ENCODE data around the gene PDRG1. TPM values are rescaled to one million over a fixed set of nuclear protein-coding genes. Genes with fewer than 3 reads are reported as not detected.
"Not testable (repeated sequence)": the region's sequence is repeated elsewhere in the genome, so short reads cannot be mapped to it uniquely, and the experiment has no call there.

The PDRG1 gene
- total RNA-seq, 1 experiment from 2014 or later = 13.3 TPM

DNA sequence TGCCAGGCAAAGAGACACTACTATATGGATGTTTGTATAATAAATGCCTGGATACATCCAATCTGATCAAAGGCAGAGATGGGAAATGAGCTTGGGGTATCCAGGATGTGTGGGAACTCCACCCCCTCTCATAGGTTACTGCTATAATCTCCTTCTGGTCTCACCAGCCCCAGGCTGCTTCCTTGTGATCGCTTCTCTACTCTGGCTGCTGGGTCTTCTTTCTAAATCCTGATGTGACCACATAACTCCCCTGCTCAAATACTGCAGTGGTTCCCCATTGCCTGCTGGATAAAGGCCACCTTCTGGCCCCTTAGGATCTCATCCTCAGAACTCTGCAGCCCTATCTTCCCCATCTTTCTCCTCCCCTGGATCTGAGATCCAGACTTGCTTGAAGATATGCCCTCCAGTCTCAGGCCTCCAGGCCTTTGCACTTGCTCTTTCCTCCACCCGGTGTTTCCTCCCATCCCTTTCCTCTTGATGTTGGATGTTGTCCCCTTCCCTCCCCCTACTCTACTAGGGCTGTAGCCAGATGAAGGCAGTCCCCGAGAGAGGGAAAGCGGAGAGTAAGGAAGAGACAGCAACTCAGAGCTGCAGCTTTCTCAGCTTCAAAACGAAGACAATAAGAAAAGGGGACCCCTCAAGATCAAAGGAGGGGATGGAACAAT is 15.3 kb upstream of the PDRG1 start:
- no peak for DNase-seq (ENCODE audit: low spot score)

DNA sequence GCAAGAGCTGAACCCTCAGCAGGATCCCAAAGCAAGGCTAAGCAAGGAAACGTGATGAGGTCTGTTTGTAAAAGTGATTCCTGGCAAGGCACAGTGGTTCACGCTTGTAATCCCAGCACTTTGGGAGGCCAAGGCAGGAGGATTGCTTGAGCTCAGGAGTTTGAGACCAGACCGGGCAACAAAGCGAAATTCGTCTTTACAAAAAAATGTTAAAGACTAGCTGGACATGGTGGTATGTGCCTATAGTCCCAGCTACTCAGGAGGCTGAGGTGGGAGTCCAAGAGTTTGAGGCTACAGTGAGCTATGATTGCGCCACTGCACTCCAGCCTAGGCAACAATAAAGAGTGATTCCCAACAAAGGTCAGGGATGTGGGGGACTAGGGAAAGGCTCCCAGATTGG is 12.0 kb upstream of the PDRG1 start:
- DNase-seq (ENCODE audit: low spot score) = no peak

DNA sequence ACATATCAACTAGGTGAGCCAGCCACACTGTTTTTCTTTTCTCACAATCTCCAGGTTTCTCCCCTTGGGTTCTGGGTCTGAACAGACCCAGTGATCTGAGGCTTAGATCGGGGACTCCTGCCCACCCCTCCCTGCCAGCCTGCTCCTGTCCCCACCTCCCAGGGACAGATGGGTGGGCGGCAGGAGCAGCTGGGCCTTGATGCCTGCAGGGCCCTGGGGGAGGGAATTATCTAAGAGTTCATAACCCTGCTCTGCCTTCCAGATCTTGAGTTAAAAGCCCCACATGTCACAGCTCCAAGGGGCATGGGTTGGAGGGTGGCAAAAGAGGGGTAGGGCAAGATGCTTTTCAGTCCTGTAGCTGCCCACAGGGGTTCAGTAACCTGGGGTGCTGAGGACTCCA is 10.9 kb upstream of the PDRG1 start:
- no peak for DNase-seq (ENCODE audit: low spot score)

DNA sequence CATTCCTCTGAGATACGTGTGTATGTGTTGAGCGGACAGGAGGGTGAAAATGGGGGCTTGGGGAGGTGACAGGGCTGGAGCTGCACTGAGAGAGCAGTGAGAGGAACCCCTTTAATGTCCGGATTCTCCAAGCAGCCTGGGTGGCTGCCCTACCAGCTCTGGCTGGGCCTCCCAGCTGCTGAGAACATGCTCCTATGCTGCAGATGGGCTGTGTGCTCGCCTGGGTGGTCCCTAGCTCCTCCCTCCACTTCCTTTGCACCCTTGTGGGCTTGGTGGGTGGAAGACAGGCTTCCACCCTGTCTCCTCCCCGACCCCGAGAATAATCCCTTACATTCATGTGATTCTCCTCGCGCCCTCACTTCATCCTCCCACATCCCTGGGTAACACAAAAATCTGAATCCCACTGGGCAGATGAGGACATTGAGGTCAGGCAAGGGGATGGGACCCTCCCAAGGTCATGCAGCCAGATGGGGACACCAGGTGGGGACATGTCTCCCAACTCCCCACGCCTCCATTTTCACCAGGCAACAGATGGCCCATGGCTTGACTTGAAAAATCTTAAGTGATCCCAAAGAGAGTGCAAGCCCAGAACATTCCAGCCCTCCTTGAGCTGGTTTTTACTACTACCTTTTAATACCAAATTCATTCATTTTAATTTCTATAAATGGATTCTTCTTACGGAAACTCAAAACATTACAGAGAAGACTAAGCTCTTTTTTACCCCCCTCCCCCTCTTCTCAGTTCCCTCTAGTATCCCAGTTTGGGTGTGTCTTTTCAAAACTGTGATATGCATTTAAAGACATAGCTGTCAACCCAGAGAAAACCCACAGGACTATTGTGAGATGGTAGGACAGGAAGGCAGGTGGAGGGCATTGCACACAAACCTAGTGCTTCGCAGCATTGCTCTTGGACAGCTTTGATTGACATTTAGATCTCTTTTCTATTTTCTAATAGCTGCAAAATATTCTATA is 5.0 kb upstream of the PDRG1 start:
- DNase-seq (ENCODE audit: low spot score) = no peak

DNA sequence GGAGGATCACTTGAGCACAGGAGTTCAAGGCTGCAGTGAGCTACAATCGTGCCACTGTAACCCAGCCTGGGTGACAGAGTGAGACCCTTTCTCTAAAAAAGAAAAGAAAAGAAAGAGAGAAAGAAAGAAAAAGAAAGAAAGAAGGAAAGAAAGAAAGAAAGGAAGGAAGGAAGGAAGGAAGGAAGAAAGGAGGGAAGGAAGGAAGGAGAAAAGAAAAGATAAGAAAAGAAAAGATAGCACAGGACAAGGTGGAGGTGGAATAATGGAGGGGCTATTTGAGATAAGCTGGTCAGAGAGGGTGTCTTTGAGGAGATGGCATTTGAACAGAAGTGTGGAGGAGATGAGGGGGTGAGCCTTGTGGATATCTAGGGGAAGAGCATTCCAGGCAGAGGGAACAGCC is 2.7 kb upstream of the PDRG1 start:
- no peak for DNase-seq (ENCODE audit: low spot score)

DNA sequence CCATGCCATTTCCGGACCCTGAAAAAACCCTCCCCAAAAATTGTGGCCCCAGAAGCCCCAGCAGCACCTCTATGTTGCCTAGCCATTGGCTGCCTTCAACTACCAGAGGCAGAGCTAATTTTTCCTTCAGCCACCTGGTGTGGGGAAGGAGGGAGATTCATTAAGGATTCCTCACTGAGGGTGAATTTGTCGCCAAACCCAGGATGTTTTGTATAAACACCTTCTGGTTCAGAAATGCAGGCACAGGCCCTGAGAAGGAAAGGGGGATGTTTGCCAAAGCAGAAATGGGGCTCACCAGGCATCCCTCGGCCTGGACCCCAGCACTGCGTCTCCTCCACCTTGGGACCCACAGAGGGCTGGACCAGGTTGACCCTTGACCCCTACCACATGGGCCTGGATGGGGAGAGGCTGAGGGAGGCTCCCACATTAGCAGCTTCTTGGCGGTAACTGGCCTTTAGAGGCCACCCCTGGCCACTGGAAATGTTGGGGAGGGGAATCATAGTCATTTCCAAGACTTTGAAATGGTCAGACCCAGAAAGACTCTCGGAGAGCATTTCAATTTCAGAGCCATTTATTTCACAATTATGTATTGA is 1.8 kb upstream of the PDRG1 start:
- no peak for DNase-seq (ENCODE audit: low spot score)

DNA sequence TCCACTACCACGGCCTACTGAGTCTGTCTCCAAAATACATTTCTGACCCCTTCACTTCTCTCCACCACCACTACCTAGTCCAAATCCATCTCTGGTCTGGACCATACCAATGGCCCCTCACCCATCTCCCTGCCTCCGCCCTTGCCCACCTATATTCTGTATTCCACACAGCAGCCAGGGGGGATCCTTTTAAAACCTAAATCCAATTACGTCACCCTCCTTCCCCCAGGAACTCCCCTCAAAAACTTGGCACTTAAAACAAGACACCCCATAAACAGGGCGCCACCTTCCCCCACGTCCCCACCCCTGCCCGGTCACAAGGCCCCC is 680 bp downstream of the PDRG1 start:
- no peak for DNase-seq (ENCODE audit: low spot score)

DNA sequence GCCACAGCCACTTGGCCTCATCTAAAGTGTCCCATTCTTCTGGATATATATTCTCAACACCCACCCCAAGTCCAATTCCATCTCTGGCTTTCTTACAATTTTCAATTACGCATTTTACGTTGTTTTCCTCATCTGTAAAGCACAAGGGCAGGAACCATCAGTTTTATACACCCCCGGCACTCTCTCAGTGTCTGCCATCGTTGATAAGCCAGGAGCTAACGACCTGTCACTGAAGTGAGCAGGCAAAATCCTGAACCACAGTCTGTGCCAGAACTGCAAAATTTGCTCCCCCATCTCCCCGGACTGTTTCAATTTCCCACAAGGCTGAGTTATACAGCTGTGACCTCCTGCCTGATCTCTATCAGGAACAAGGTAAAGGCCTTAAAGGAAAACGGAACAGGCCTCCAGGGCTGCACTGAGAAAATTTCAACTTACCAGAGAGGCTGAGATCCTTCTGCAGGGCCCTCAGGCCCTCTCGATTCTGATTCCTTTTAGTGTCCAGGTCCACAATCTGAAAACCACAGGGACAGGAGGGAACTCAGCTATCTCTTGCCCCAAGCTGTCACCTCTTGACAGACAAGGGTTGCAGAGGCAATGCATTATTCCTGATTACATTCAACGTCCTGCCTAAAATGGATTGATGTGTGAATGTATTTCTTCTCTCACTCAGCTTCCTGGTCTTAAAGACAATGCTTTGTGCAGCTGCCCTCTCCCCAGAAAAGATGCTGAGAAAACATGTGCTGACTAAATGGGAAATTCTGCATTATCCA is 1.8 kb downstream of the PDRG1 start:
- DNase-seq (ENCODE audit: low spot score) = no peak

DNA sequence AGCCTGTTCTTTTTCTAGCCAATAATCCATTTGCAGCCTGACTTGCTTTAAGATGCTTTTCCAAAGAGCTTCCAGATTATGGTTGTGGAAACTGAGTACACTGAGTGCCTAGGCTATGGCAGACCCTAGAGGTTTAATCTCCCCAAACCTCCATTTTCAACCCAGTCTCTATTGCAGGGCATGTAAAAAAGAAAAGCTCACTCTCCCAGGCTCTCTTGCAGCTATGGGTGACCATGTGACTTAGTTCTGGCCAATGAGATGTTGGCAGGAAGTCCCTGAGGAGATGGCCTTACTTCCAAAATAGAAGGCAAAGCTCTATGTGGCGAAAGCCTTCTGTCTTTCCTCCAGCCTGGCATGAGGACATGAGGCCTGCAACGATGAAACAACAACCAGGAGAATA is 3.8 kb downstream of the PDRG1 start:
- no peak for DNase-seq (ENCODE audit: low spot score)

DNA sequence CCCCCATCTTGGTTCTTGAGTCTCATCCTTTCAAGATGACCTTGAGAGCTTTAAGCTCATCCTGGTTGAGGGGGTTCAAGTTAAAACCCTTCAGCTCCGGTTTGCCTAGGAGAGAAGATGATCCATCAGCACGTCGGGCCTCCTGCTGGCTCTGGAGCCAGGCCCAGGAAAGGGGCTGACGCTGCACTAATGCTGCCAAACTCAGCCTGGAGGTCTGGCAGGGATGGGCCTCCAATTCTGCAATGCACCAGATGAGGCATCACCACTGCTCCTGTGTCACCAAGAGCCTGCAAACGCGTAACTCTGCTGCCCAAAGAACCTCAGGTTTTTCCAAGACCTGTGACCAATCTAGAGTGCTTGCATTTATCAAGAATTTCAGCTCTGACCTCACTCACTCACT is 6.1 kb downstream of the PDRG1 start:
- no peak for DNase-seq (ENCODE audit: low spot score)

DNA sequence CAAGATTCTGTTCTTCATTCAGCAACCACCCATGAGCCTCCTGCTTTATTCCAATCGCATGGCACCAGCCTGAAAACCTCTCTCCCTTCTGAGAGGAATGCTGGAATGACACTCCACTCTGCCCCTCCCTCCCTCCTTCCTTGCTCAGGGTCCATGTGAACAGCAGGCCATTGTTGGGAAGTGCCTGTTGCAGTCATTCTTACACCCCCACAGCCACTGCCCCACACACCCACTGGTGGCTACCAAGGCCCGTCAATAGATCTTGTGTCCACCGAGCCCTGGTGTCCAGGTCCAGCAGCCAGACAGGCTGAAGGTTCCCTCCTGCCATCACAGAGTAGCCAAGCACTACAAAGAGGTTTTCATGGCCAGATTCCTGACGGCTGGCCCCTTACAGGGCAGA is 6.5 kb downstream of the PDRG1 start:
- DNase-seq (ENCODE audit: low spot score) = no peak

DNA sequence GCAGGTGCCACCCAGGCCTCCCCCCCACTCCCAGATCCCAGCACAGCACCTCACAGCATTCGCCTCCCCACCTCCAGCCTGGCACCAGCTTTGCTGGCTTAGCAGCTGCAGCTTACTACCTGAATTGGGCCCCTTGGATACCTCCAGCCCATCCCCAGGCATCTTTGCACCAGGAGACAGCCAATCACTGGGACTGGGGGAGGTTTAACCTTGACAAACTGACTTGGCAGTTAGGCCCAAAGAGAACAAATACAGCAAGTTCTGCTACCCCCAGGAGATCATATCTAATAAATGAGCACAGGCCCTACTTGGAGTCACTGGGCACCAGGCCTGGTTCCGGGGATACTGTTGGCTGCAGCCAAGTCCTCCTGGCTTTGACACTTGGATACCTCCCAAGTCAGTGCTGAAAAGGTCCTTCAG is 8.8 kb downstream of the PDRG1 start:
- DNase-seq (ENCODE audit: low spot score) = no peak

DNA sequence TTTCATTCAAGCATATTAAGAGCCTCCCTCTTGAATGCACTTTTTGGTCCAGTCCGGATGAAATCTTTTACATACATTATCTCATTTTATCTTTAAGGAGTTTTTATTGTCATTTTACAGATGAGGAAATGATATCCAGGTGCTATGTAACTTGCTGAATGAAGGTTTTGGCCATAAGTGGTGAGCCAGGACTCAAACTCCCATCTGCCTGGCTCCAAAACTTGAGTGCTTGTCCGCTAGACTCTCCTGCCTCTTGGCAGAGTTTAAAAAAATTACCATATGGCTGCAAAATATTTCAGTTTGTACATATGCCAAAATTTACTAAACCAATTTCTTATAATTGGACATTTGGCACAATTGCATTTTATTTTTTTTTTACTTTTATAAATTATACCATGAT is 12.2 kb downstream of the PDRG1 start:
- no peak for DNase-seq (ENCODE audit: low spot score)

DNA sequence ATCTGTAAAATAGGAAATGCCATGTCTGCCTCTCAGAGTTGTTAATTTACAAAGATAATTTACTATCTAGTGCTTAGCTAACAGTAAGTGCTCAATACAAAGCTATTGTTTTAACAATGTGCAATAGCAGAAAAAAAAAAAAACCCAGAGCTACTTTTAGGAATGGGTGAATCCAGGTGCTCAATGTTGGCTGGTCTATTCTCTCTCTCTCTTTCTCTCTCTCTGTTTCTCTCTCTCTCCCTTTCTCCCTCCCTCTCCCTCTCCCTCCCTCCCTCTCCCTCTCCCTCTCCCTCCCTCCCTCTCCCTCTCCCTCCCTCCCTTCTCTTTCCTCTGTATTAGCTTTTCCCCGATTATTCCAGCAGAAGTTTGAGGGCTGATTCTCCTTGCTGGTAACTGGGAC is 14.0 kb downstream of the PDRG1 start:
- no peak for DNase-seq (ENCODE audit: low spot score)

DNA sequence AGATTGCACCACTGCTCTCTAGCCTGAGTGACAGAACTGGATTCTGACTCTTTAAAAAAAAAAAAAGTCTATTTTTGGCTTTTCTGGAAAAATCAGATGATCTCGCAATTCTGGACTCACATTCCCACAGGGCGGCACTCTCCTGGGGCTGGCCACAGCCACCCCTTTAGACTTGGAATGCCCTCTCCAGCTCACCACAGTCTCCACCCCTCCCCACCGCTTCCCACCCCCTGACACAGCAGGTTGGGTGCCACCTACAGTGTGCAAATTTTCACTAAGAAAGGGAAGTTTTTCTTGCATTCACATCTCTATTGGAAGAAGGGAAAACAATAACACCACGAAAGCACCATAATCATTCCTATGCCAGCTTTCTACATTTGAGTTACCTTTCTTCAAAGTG is 15.4 kb downstream of the PDRG1 start:
- DNase-seq (ENCODE audit: low spot score) = no peak

DNA sequence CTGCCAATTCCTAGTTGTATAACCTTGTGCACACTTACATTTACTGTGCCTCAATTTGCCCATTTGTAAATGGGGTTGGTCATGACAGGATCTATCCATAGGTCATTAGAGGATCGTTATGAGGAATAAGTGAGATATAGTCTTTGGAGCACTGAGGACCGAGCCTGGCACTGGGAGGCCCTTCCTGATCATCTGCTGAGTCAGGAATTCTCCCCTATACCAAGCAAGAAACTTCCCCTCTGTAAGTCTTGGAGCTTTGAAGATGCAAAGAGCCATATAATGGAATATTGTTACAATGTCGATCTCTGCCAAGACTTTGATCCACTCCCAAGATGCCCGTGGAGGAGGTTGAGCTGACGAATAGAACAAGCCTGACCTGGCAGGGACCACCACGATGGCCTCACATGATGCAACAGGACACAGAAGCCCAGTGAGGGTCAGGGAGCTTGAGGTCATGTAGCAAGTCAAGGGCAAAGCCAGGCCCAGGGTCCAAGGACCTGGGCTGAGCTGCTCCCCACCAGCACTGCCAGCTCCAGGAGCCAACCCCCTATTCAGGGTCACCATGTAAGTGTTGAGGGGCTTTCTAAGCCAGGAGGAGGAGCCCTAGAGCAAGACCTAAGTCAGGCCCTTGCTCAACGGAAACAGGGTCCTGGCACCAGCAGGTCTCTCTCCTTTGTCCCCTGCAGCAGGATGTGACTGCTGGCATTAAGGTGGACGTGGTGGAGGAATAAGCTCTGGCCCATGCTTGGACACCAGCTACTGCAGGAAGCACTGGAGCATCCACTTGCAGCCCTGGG is 16.7 kb downstream of the PDRG1 start:
- no peak for DNase-seq (ENCODE audit: low spot score)

DNA sequence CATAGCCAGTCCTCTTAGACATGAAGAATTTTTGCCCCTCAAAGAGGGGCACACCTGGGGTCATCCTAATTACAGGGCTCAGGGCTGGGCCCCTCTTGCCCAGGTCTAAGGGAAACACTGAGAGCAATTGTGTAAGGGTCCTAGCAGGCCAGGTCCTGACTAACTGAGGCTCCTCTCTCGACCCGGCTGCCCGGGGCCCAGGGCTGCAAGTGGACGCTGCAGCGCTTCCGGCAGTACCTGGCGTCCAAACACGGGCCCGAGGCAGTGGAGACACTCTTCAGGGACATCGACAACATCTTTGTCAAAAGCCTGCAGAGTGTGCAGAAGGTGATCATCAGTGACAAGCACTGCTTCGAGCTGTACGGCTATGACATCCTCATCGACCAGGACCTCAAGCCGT is 17.4 kb downstream of the PDRG1 start:
- no peak for DNase-seq (ENCODE audit: low spot score)

DNA sequence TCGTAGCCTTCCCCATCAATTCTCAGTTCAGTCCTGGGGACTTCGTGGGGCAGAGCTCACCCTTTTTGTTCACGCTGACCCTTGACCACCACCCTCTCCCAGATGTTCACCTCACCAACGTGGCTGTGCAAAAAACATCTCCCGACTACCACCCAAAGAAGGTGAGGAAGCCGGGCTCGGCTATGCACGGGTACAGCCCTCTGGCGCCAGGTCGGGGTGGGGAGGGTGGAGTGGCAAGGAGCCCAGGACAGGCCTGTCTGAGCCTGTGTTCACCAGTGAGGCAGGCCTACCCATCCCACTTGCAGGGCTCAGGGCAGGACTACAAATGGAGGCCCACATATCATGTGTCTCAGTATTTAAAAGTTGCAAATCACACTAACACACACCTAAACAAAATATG is 18.1 kb downstream of the PDRG1 start:
- DNase-seq (ENCODE audit: low spot score) = no peak

DNA sequence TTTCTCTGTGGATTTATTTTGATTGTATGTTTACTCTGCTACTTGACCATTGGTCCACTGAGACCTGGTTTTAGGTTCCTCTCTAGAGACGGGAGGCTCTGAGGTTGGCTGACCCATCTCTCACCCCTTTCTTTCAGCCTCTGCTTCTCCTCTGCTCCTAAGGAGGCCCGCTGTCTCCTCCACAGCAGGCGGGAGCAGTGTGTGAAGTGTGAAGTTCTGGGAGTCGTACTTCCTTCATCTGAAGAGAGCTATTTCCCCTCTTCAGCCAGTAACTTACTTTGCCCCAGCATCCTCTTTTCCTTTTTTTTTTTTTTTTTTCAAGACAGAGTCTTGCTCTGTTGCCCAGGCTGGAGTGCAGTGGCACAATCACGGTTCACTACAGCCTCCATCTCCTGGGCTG is 21.1 kb downstream of the PDRG1 start:
- DNase-seq (ENCODE audit: low spot score) = no peak

DNA sequence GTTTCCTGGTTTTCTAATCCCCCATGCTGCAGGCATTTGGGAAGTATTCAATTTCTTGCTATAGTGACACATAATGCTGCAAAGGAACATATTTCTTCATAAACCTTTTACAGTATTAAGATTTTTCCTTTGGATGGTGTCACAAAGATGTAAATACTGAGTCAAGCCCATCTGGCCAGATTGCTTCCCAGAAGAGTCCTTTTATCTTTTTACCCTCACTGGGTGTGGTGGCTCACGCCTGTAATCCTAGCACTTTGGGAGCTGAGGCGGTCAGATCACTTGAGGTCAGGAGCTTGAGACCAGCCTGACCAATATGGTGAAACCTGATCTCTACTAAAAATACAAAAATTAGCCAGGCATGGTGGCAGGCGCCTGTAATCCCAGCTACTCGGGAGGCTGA is 22.2 kb downstream of the PDRG1 start:
- DNase-seq (ENCODE audit: low spot score) = not testable (repeated sequence)

DNA sequence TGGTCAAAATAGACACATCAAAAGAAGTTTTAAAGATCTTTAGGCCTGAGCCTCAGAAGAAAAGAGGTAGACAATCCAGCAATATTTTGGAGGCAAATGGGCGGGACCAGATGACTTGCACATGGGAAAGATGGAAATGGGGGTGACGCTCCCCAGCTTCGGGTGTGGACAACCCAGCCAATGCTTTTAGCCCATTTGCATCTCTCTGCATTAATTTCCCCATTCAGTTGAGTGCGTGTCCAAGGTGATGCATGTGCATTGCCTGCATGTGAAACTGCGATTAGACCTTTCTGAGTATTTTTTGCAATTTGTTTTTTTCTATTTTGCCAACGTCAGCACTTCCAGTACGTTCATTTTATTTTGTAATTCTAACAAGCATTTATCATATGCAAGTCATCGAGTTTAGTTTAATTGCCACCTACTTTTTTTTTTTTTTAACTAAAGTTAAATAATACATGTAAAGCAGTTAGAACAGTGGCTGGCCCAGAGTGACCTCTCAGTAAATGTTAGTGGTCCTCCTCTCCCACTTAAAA is 24.2 kb downstream of the PDRG1 start:
- DNase-seq (ENCODE audit: low spot score) = no peak
